Activated naive CD4-positive, alpha-beta T cell treated with anti-CD3 and anti-CD28 coated beads, Interleukin-2, amount 50 U/mL, for 72 hours (primary cell): Measurements from ENCODE around the gene GFY. TPM values are rescaled to one million over a fixed set of nuclear protein-coding genes. Genes with fewer than 3 reads are reported as not detected.
"Not testable (repeated sequence)": the region's sequence is repeated elsewhere in the genome, so short reads cannot be mapped to it uniquely, and the experiment has no call there.

ENCODE experiments used
- ATAC-seq, 2 donors: fragments of 150-1000 bp; cut with Tn5 transposase; 2 replicates each; pipeline ENCODE4 v1.10.0; 2021; ENCODE audit warnings: mild to moderate bottlenecking in 2 of 2, moderate library complexity in 2 of 2
- DNase-seq, 2 donors: peaks; one replicate each; pipeline ENCODE4 v3.0.0; 2021 to 2022; ENCODE audit warnings: low spot score in 2 of 2
- H3K27ac Mint-ChIP-seq, 2 donors: one replicate each; pipeline ENCODE4 v1.8.0; 2022; ENCODE audit warnings: mild to moderate bottlenecking in 2 of 2, mixed read lengths in 2 of 2
- H3K36me3 Mint-ChIP-seq, 2 donors: one replicate each; pipeline ENCODE4 v1.8.0; 2022; ENCODE audit warnings: mixed read lengths in 2 of 2
- H3K9me3 Mint-ChIP-seq, 2 donors: one replicate each; pipeline ENCODE4 v1.8.0; 2022; ENCODE audit warnings: mixed read lengths in 2 of 2
- total RNA-seq, 2 donors: library from RNA; stranded (reverse); gene quantifications; one replicate each; pipeline ENCODE4 v1.2.3, GENCODE V29; 2022

The GFY gene
- total RNA-seq, 2 donors from 2014 or later = not detected

DNA sequence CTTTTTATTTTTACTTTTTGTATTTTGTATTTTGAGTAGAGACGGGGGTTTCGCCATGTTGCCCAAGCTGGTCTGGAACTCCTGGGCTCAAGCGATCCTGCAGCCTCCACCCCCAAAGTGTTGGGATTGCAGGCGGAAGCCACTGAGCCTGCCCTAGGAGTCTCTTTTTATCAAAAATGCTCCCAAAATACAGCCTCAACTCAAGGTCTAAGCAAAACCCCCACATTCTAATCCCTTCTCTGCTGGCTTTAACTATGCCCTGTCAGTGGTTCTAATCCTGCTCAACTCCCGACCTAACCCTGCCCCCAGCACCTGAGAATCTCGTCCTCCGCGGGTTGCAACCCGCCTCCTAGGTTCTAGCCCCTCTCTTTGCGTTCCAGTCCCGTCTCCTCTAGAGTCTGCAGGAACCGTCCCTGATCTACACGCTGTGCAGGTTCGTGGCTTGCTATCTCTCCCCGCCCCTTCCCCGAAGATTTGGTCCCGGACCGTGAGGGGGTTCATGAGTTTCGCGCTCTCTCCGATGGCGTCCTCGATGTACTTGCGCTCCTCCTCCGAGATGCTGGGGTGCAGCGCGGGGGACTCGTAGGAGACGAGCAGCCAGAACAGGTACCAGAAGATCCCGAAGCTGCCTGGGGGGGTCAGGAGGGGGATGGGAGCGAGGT is 8.2 kb downstream of the GFY start:
- no peaks in the 10 kb centered on the region for H3K9me3 Mint-ChIP-seq
- no peak overlapping the region for H3K27ac Mint-ChIP-seq

GRCh38 chr19:49434907-49435583 is 9.9 kb downstream of the GFY start:
- no peak for ATAC-seq

More for the DNA sequence above, 8.2 kb downstream of the GFY start:
- no peak for ATAC-seq
- peaks cover 5 to 6% of the 10 kb centered on the region in 2 donors for H3K36me3 Mint-ChIP-seq
- no peak for DNase-seq

DNA sequence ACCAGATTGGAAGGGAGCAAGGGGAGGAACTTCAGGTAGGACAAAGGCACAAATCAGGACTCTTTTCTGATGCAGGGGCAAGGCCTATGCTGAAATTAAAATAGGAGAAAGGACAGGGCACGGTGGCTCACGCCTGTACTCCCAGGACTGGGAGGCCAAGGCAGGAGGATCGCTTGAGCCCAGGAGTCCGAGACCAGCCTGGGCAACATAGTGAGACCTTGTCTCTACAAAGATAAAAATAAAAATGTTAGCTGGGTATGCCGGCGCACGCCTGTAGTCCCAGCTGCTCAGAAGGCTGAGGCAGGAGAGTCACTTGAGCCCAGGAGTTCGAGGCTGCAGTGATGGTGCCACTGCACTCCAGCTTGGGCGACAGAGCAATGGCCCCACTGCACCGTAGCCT is 10.5 kb downstream of the GFY start:
- no peak for DNase-seq
- peaks cover 0 to 5% of the 10 kb centered on the region in 2 donors for H3K36me3 Mint-ChIP-seq
- ATAC-seq = no peak
- no peaks in the 10 kb centered on the region for H3K9me3 Mint-ChIP-seq
- H3K27ac Mint-ChIP-seq = no peak overlapping the region

More at GRCh38 chr19:49434907-49435583, 9.9 kb downstream of the GFY start:
- Mint-ChIP-seq H3K9me3 (no peaks in the 10 kb centered on the region), H3K36me3 (peaks cover 0 to 5% of the 10 kb centered on the region in 2 donors), H3K27ac (no peak overlapping the region)
- no peak for DNase-seq

DNA sequence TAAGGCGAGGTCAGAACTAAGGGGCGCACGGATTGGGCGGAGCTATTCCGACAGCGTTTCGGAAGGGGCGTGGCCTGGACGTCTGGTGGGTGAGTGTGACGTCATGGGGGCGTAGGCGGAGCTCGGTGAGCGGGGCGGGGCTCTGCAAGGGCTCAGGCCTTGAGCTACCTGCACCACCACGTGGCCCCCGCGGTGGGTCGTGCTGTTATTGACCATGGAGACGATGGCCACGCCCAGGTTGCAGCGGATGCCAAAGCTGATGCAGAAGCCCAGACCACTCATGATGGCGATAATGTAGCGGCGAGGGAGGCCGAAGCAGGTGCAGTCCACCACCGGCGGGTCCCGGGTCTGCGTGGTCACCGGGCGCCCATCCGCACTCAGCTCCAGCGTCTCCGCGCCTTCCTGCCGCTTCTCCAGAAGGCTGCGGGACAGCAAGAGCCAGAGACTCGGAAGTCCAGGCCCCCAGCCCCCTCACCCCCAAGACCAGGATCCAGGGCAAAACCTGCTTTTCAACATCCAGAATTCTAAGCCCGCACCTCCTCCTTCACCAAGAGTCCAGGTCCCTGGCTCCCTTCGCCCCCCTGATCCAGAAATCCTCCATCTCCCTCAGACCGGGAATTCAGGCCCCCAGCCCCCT is 11.3 kb downstream of the GFY start:
- Mint-ChIP-seq H3K9me3 (no peaks in the 10 kb centered on the region), H3K27ac (no peak overlapping the region), H3K36me3 (peaks cover 0 to 5% of the 10 kb centered on the region in 2 donors)
- peak in 1 of 2 donors; percentile 33 for ATAC-seq
- peak in 1 of 2 donors; percentile 68 for DNase-seq

GRCh38 chr19:49437231-49437630 is 12.0 kb downstream of the GFY start:
- Mint-ChIP-seq H3K27ac (no peak overlapping the region), H3K9me3 (no peaks in the 10 kb centered on the region), H3K36me3 (peaks cover 0 to 1% of the 10 kb centered on the region in 2 donors)
- DNase-seq (no peak), ATAC-seq (no peak)

DNA sequence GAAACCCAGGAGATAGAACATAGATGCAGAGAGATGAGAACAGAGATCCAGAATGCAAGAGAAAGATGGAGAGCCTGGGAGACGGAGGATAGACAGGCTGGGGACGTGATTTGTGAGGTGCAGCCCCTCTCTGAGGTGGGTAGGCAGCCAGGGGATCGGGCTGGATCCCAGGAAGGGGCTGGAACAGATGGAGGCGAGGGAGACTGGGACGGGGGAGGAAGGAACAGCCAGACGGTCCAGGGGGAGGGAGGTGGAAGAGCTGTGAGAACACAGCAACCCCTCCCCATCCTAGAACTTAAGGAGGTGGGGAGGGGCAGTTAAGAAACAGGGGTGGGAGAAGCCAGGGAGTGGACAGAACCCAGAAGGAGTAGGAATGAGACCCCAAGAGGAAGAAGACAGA is 13.1 kb downstream of the GFY start:
- Mint-ChIP-seq H3K27ac (no peak overlapping the region), H3K9me3 (no peaks in the 10 kb centered on the region), H3K36me3 (no peaks in the 10 kb centered on the region)
- ATAC-seq = no peak
- DNase-seq = no peak

- Mint-ChIP-seq H3K9me3 (no peaks in the 10 kb centered on the region), H3K36me3 (no peaks in the 10 kb centered on the region), H3K27ac (no peak overlapping the region)
- no peak for DNase-seq
- ATAC-seq = no peak
Observed at GRCh38 chr19:49439836-49440235, 14.6 kb downstream of the GFY start.

- H3K27ac Mint-ChIP-seq = no peak overlapping the region
- DNase-seq (no peak), ATAC-seq (no peak)
- H3K9me3 Mint-ChIP-seq = no peaks in the 10 kb centered on the region
- H3K36me3 Mint-ChIP-seq = no peaks in the 10 kb centered on the region
Observed at GRCh38 chr19:49440439-49441209, 15.4 kb downstream of the GFY start.

GRCh38 chr19:49441210-49441959 is 16.2 kb downstream of the GFY start, which contains the start of gene SLC17A7:
SLC17A7 (minus strand) TSS chr19:49441527; CDS start chr19:49441379, 148 bp downstream.
- DNase-seq (no peak), ATAC-seq (peak in 1 of 2 donors; percentile 19)
- Mint-ChIP-seq H3K27ac (no peak within 1 kb of the TSS), H3K9me3 (no peaks in the 10 kb centered on the region), H3K36me3 (peaks cover 0 to 2% of the 10 kb centered on the region in 2 donors)

GRCh38 chr19:49441960-49442350 is 16.8 kb downstream of the GFY start:
- Mint-ChIP-seq H3K36me3 (peaks cover 0 to 6% of the 10 kb centered on the region in 2 donors), H3K27ac (no peak overlapping the region), H3K9me3 (no peaks in the 10 kb centered on the region)
- DNase-seq = no peak
- ATAC-seq = no peak

- H3K36me3 Mint-ChIP-seq = peaks cover 0 to 6% of the 10 kb centered on the region in 2 donors
- DNase-seq (no peak), ATAC-seq (no peak)
- H3K9me3 Mint-ChIP-seq = no peaks in the 10 kb centered on the region
- no peak overlapping the region for H3K27ac Mint-ChIP-seq
Observed at GRCh38 chr19:49442354-49442753, 17.2 kb downstream of the GFY start.

GRCh38 chr19:49442771-49443365 is 17.7 kb downstream of the GFY start:
- peak; percentile 30 to 50 for ATAC-seq
- DNase-seq = peak in 1 of 2 donors; percentile 74
- H3K36me3 Mint-ChIP-seq = peaks cover 0 to 6% of the 10 kb centered on the region in 2 donors
- H3K27ac Mint-ChIP-seq = peak overlapping the region in 1 of 2 donors; percentile 67
- no peaks in the 10 kb centered on the region for H3K9me3 Mint-ChIP-seq

- Mint-ChIP-seq H3K27ac (peak overlapping the region in 1 of 2 donors; percentile 67), H3K9me3 (no peaks in the 10 kb centered on the region), H3K36me3 (peaks cover 0 to 11% of the 10 kb centered on the region in 2 donors)
- DNase-seq = peak; percentile 94 to 96
- peak; percentile 86 to 92 for ATAC-seq
Observed at GRCh38 chr19:49443366-49444099, 18.3 kb downstream of the GFY start.

- Mint-ChIP-seq H3K36me3 (peaks cover 0 to 17% of the 10 kb centered on the region in 2 donors), H3K27ac (peak overlapping the region; percentile 67 to 69)
- DNase-seq, H3K9me3 Mint-ChIP-seq, ATAC-seq: not testable (repeated sequence)
Observed at GRCh38 chr19:49444100-49444700, 19.0 kb downstream of the GFY start.

DNA sequence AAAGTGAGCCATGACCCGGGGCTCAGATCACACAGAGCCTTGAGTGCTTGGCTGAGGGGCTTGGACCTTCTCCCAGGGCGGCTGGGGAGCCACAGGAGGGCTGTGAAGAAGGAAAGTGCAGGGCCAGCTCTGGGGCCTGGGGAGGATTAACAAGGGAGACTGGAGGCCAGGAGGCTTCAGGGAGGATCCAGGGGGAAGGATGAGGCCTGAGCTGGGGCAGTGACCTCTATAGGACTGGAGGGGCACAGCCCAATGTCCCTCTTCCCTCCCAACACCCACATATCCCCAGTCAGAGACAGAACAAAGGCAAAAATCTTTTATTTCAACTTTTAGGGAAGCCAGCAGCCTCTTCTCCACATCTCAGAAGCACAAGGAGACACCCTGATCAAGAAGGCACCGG is 20.8 kb downstream of the GFY start:
- H3K9me3 Mint-ChIP-seq = no peaks in the 10 kb centered on the region
- H3K36me3 Mint-ChIP-seq = peaks cover 5 to 34% of the 10 kb centered on the region in 2 donors
- ATAC-seq = no peak
- H3K27ac Mint-ChIP-seq = no peak overlapping the region
- DNase-seq = no peak
